ENCODE measurements around the gene SFI1.
"Not testable (repeated sequence)": the region's sequence is repeated elsewhere in the genome, so short reads cannot be mapped to it uniquely, and the experiment has no call there.

DNA sequence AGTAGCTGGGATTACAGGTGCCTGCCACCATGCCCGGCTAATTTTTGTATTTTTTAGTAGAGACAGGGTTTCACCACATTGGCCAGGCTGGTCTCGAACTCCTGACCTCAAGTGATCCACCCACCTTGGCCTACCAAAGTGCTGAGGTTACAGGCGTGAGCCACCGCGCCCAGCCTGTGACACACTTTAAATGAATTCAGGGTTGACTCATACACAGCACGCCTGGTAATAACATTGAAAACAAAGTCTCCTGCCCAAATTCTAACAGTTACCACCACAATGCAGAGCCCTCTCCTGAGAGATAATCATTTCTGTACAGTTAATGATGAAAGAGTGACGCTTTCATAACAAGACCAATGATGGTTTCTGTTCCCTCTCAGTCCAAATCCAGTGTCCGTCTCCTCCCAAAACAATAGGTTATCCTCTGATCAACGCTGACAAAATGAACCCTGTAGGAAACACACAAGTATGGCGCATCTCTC, 164.6 kb downstream of the SFI1 start:
- not testable (repeated sequence) for TF ChIP-seq CREB1 (IDR thresholded peaks at IDR 0.05; ENCODE audit: low read depth); RAD21 (IDR thresholded peaks at IDR 0.05; ENCODE audit: low read depth); TAF1 (IDR thresholded peaks at IDR 0.05; ENCODE audit: low read depth); TEAD4 (IDR thresholded peaks at IDR 0.05); TCF12 (IDR thresholded peaks at IDR 0.05; ENCODE audit: low read depth); REST (IDR thresholded peaks at IDR 0.05; ENCODE audit: low read depth)
- peak; percentile 2; the same call in 1 of the 2 replicates for TF ChIP-seq EP300 (IDR thresholded peaks at IDR 0.05; ENCODE audit: borderline replicate concordance)
- TF ChIP-seq, protein P1, sequence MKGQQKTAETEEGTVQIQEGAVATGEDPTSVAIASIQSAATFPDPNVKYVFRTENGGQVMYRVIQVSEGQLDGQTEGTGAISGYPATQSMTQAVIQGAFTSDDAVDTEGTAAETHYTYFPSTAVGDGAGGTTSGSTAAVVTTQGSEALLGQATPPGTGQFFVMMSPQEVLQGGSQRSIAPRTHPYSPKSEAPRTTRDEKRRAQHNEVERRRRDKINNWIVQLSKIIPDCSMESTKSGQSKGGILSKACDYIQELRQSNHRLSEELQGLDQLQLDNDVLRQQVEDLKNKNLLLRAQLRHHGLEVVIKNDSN (IDR thresholded peaks at IDR 0.05), result not testable (repeated sequence)
- TF ChIP-seq, protein P2, sequence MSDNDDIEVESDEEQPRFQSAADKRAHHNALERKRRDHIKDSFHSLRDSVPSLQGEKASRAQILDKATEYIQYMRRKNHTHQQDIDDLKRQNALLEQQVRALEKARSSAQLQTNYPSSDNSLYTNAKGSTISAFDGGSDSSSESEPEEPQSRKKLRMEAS (IDR thresholded peaks at IDR 0.05), result peak; percentile 26; the same call in 1 of the 2 replicates
